Aorta (tissue), 5 donors: ENCODE data around the gene PLEKHM3. TPM values are rescaled to one million over a fixed set of nuclear protein-coding genes. Genes with fewer than 3 reads are reported as not detected.

ENCODE experiments used
- ATAC-seq: fragments of 200-7000 bp; cut with Tn5 transposase; one replicate; pipeline ENCODE4 v1.9.1; 2022; ENCODE audit warnings: moderate library complexity; ENCODE audit not compliant: low FRiP score
- DNase-seq, 2 donors: peaks; one replicate each; pipeline ENCODE4 v3.0.0-alpha.2; 2020
- H3K27ac ChIP-seq, 2 donors: one replicate each; pipeline ENCODE4 v1.5.1; 2013; ENCODE audit warnings: low read length in 2 of 2, mild to moderate bottlenecking in 2 of 2, moderate library complexity in 2 of 2, control low read depth in 1 of 2, inconsistent platforms in 1 of 2, low read depth in 1 of 2
- H3K27me3 ChIP-seq, 2 donors: one replicate each; pipeline ENCODE4 v1.6.1; 2013; ENCODE audit warnings: control low read depth in 1 of 2, low read length in 1 of 2, mild to moderate bottlenecking in 1 of 2, moderate library complexity in 1 of 2; ENCODE audit not compliant: insufficient read depth in 2 of 2, control insufficient read depth in 1 of 2
- H3K36me3 ChIP-seq, 2 donors: one replicate each; pipeline ENCODE4 v1.6.1; 2013; ENCODE audit warnings: control low read depth in 1 of 2, low read length in 1 of 2, mild to moderate bottlenecking in 1 of 2; ENCODE audit not compliant: insufficient read depth in 2 of 2, control insufficient read depth in 1 of 2
- H3K4me1 ChIP-seq, 2 donors: one replicate each; pipeline ENCODE4 v1.6.1; 2013; ENCODE audit warnings: low read length in 2 of 2, control low read depth in 1 of 2, mild to moderate bottlenecking in 1 of 2, moderate library complexity in 1 of 2; ENCODE audit not compliant: insufficient read depth in 2 of 2, control insufficient read depth in 1 of 2
- H3K4me3 ChIP-seq, 2 donors: one replicate each; pipeline ENCODE4 v1.5.1; 2013; ENCODE audit warnings: low read length in 2 of 2, control low read depth in 1 of 2, mild to moderate bottlenecking in 1 of 2
- H3K9me3 ChIP-seq: one replicate; pipeline ENCODE4 v1.6.1; 2013; ENCODE audit warnings: mild to moderate bottlenecking, low read length; ENCODE audit not compliant: control insufficient read depth
- WGBS, 2 donors: extraction: QIAGEN DNeasy Blood & Tissue Kit; methylation state at CpG; one replicate each; pipeline ENCODE4 v1.1.7; 2013; 5-methylcytosine and 5-hydroxymethylcytosine counted together
- intact Hi-C, 2 donors: fragments of 100-400 bp; cut with DNase I; formaldehyde crosslinking; loops; one replicate each; pipeline versions ENCODE4 v1.14.2 to v1.15.0; 2022
- polyA plus RNA-seq, 2 donors: library from polyadenylated mRNA; stranded (reverse); fragments of 200-250 nt; gene quantifications; one replicate each; pipeline ENCODE4 v1.2.3, GENCODE V29; 2013
- total RNA-seq, 2 donors: library from RNA; stranded (reverse); fragmentation: NEBNext Ultra II Directional; extraction: Animal tissue kit (Norgen Biotek cat#: 25700); gene quantifications; one replicate each; pipeline ENCODE4 v1.2.1, GENCODE V29; 2021
- donor health status: healthy with polysubstance abuse.
- donor health status: Bipolar disorder and iron deficiency.
- donor health status: DM: no; HTN: no; CAD: no.
- donor health status: DM: no; HTN: no; CAD: no.
- donor health status: DM: yes; HTN: yes; CAD: no.

The PLEKHM3 gene
- total and polyA plus RNA-seq, 4 donors, result 2.8 to 18.9 (median 9.3) TPM

DNA sequence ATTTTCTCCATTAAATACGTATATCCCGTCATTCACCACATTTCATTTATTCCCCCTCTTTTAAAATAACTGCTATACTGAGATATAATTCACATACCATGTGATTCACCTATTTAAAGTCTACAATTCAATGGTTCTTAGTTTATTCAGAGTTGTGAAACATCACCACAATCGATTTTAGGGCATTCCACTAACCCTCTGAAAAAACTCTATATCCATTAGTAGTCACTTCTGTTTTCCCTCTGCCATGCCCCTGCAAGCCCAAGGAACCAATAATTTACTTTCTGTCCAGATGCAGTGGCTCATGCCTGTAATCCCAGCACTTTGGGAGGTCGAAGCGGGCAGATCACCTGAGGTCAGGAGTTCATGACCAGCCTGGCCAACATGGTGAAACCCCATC lies 160.1 kb downstream of the PLEKHM3 start:
- H3K4me3 ChIP-seq, result no peak overlapping the region
- no peak overlapping the region for H3K27ac ChIP-seq
- no peaks in the 10 kb centered on the region for H3K9me3 ChIP-seq
- ATAC-seq (no peak), DNase-seq (no peak)
- no peaks in the 10 kb centered on the region for H3K36me3 ChIP-seq
- H3K4me1 ChIP-seq, result no peaks in the 10 kb centered on the region
- 92 to 96% methylated on average over 5 of the region's 5 CpGs for WGBS, 2 donors
- intact Hi-C loops, result no loop called here
- no peaks in the 10 kb centered on the region for H3K27me3 ChIP-seq

DNA sequence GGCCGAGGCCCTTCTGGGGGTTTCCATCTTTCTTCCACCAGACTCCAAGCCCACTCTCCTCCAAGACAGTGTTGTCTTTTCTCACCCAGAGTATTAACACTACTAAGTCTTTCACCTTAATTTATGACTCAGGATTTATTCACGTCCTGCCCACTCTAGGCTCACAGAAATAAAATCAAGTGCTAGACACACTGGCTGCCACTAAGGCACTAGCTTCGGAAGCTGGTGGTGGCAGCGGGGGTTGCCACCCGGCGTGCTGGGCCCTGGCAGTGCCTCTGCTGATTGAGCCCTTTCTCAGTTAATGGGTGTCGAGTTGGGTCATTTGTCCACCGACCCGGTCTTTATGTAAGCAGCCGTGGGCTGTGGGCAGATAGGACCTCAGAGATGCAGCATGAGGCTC lies 162.0 kb downstream of the PLEKHM3 start:
- intact Hi-C loops, result no loop called here
- Histone ChIP-seq H3K27me3 (no peaks in the 10 kb centered on the region), H3K27ac (no peak overlapping the region), H3K4me3 (no peak overlapping the region), H3K36me3 (no peaks in the 10 kb centered on the region), H3K4me1 (no peaks in the 10 kb centered on the region), H3K9me3 (no peaks in the 10 kb centered on the region)
- WGBS, 2 donors, result 90 to 93% methylated on average over 10 of the region's 10 CpGs
- ATAC-seq (no peak), DNase-seq (no peak)

DNA sequence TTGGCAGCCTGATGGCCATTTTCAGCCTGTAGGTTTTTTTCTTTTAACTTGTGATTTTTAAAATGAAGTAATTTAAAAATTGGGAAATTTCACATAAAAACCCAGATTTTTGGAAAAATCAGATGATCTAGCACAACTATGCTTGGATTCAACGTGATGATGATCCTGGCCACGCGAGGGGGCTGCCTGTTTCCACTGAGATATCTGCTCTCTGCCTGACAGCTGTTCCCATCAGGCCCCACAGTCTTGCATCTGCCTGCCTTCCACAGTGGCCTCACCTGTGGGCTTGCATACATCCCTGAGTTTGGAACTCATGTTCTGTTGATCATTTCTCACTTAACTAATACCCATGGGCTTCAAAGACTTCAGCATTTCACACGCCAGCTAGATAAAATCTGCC lies 163.5 kb downstream of the PLEKHM3 start:
- Histone ChIP-seq H3K27ac (no peak overlapping the region), H3K36me3 (no peaks in the 10 kb centered on the region), H3K27me3 (no peaks in the 10 kb centered on the region), H3K9me3 (no peaks in the 10 kb centered on the region), H3K4me1 (no peaks in the 10 kb centered on the region), H3K4me3 (no peak overlapping the region)
- 90 to 91% methylated on average over 4 of the region's 4 CpGs for WGBS, 2 donors
- DNase-seq (no peak), ATAC-seq (no peak)
- intact Hi-C loops, result no loop called here

DNA sequence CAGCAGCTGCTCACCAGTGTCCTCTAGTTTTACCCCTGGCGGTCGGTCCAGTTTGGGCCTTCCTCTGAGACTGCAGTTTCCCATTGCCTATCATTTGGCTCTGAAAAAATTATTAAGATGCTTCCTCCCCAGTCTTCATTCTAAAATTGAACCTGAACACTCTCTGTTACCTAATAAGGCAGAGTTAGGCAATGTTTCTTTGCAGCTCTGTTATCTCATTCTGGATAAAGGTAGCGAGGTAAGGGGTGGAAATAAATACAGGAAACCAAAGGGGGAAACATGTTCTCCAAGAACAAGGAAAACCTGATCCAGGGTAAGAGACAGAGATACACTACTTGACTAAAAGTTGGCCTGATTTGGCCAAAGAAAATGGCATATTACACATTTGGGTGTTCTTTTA lies 164.6 kb downstream of the PLEKHM3 start:
- DNase-seq (no peak), ATAC-seq (no peak)
- 93 to 95% methylated on average over 3 of the region's 3 CpGs for WGBS, 2 donors
- Histone ChIP-seq H3K9me3 (no peaks in the 10 kb centered on the region), H3K4me1 (no peaks in the 10 kb centered on the region), H3K4me3 (no peak overlapping the region), H3K27me3 (no peaks in the 10 kb centered on the region), H3K27ac (no peak overlapping the region), H3K36me3 (no peaks in the 10 kb centered on the region)
- intact Hi-C loops, result no loop called here

DNA sequence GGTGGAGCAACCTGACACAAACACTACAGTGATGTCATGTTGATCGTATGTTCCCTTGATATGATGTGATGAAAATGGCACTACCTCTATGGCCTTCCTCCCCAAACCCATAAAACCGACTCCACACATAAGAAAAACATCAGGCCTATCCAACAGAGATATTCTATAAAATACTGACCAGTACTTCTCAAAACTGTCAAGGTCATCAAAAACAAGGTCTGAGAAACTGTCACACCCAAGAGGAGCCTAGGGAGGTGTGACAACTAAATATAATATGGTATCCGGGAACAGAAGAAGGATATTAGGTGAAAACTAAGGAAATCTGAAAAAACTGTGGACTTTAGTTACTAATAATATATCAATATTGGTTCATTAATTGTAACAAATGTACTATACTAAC lies 169.7 kb downstream of the PLEKHM3 start:
- H3K27me3 ChIP-seq, result no peaks in the 10 kb centered on the region
- no peaks in the 10 kb centered on the region for H3K9me3 ChIP-seq
- WGBS, 2 donors, result 91 to 95% methylated on average over 3 of the region's 3 CpGs
- no peak overlapping the region for H3K27ac ChIP-seq
- H3K4me3 ChIP-seq, result no peak overlapping the region
- H3K4me1 ChIP-seq, result no peaks in the 10 kb centered on the region
- ATAC-seq (no peak), DNase-seq (no peak)
- intact Hi-C loops, result no loop called here
- no peaks in the 10 kb centered on the region for H3K36me3 ChIP-seq

DNA sequence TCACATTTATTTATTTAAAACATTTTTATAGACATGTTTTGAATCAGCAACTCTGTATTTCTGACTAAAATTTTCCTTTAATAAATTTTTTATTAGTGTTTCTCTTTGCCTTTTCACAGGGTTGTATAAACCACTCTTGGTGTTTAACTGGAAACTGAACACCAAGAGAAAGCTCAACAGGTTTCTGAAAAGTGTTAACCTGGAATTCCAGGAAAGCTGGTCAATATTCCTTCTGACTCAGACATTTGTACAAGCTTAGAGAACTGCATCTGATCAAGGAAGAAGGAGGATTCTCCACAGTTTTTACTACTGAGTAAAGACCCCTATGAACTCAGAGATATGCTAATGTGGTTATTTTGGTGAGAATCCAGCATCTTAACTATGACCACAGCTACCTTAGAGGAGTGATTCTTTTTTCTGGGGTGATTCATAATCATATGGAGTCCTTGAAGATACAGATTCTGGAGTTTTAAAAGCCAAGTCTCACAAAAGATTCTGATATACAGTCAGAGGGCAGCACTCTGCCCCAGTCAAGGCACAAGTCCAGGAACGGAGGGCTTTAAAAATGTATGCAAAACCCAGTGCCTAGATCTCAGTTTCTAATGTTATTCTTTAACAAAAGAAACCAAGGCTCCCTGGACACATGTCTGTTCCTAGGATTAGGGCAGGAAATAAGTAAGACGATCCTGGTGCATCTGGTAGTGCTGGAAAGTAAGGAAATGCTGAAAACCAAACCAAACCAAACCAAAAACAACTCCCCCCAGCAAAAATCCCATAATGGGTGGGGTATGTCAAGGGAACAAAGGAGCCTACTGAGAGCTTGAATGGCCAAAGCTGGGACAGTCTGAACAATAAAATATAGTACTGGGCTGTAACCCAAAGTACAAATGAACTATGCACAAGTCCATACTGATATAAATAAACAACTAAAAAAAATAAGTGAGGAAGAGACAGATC lies 170.6 kb downstream of the PLEKHM3 start:
- Histone ChIP-seq H3K9me3 (no peaks in the 10 kb centered on the region), H3K4me1 (no peaks in the 10 kb centered on the region), H3K36me3 (no peaks in the 10 kb centered on the region), H3K4me3 (no peak overlapping the region), H3K27me3 (no peaks in the 10 kb centered on the region), H3K27ac (no peak overlapping the region)
- ATAC-seq, result no peak
- intact Hi-C loops, result no loop called here
- no peak for DNase-seq
- WGBS, 2 donors, result 53 to 62% methylated on average over 2 of the region's 2 CpGs

DNA sequence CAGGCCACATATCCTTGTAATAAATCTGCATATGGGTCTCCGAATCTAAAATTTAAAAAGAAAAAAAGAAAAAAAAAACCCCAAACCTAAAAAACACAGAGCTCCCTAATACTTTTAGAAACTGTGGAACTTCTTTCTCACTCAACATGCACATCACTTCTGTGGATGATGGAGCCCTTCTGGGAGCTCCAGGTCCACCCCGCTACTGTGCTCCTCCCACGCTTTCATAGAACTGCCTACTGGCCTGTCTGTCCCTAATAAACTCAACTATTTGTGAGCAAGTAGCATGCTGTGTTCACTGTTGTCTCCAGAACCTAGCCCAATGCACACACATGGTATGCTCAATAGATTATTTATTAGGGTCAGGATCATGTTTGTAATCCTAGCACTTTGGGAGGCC lies 172.5 kb downstream of the PLEKHM3 start:
- DNase-seq (no peak), ATAC-seq (no peak)
- Histone ChIP-seq H3K4me1 (peaks cover 0 to under 1% of the 10 kb centered on the region in 2 donors), H3K27ac (no peak overlapping the region), H3K9me3 (no peaks in the 10 kb centered on the region), H3K27me3 (no peaks in the 10 kb centered on the region), H3K4me3 (no peak overlapping the region), H3K36me3 (no peaks in the 10 kb centered on the region)
- intact Hi-C loops, result no loop called here
- WGBS, 2 donors, result 91 to 98% methylated on average over 3 of the region's 3 CpGs

DNA sequence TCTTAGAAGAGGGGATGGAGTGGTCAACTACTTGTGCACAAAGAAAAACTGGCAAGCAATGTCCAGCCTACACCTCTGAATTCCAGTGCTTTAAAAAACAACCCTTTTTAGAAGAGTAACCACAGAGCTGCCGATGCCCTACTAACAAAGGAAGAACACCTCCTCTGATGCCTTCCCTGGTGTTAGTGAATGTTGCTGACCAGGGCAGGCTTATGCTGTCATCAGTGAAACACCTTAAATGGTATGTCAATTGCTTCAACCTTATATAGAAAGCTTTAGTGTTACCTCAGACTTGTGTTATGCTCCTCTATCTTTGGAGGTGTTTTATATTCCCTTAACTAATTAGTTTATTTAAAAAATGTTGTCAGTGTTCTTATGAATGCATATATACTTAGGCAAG lies 175.9 kb downstream of the PLEKHM3 start:
- intact Hi-C loops, result no loop called here
- Histone ChIP-seq H3K27ac (no peak overlapping the region), H3K4me1 (peaks cover 1 to 3% of the 10 kb centered on the region in 2 donors)

DNA sequence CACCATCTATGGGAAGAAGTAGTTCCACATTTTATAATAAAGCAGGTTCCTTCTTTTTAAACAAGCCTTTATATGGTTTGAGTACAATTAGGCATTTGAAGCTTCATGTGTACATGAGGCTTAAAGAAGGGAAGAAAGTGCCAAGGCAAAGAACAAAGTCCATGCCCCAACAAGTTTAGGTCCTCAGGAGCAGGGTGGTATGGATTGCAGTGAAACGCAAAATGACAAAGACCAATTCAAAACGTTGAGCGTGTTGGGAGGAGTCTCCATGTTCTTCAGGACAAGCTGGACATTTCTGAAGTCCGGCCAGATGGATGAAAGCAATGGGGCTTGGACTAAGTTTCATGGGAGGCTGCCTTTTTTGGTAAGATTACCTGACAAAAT lies 176.8 kb downstream of the PLEKHM3 start:
- H3K9me3 ChIP-seq, result no peaks in the 10 kb centered on the region
- peaks cover 1 to 3% of the 10 kb centered on the region in 2 donors for H3K4me1 ChIP-seq
- DNase-seq, result no peak
- H3K36me3 ChIP-seq, result no peaks in the 10 kb centered on the region
- no peak overlapping the region for H3K27ac ChIP-seq
- H3K27me3 ChIP-seq, result no peaks in the 10 kb centered on the region
- WGBS, 2 donors, result 92 to 94% methylated on average over 4 of the region's 4 CpGs
- H3K4me3 ChIP-seq, result no peak overlapping the region
- no peak for ATAC-seq
- intact Hi-C loops, result no loop called here

More for the DNA sequence above, 175.9 kb downstream of the PLEKHM3 start:
- no peaks in the 10 kb centered on the region for H3K9me3 ChIP-seq
- no peak for ATAC-seq
- 94 to 100% methylated on average over 1 of the region's 1 CpG for WGBS, 2 donors
- H3K36me3 ChIP-seq, result no peaks in the 10 kb centered on the region
- no peak for DNase-seq
- H3K27me3 ChIP-seq, result no peaks in the 10 kb centered on the region
- H3K4me3 ChIP-seq, result no peak overlapping the region
